ENCODE data around the gene AQP3. TPM values are rescaled to one million over a fixed set of nuclear protein-coding genes. Genes with fewer than 3 reads are reported as not detected.
"Not testable (repeated sequence)": the region's sequence is repeated elsewhere in the genome, so short reads cannot be mapped to it uniquely, and the experiment has no call there.

AQP3 gene
- total RNA-seq (10 to 100 TPM; 15.9 to 77.5 (median 20.2) TPM), polyA plus RNA-seq (18.7 TPM)
- long read RNA-seq, donor 1, transcript AQP3-201 (6 exons, 1,871 nt), result major isoform, 11 of 12 reads
- long read RNA-seq, donor 1, partial matches to known transcripts, result 0 of 12 reads
- long read RNA-seq, donor 1, other reads (novel, unspliced or antisense), result 1 of 12 reads
- long read RNA-seq, donor 2, transcript AQP3-201 (6 exons, 1,871 nt), result major isoform, 20 of 21 reads
- long read RNA-seq, donor 2, partial matches to known transcripts, result 1 of 21 reads
- long read RNA-seq, donor 2, other reads (novel, unspliced or antisense), result 0 of 21 reads
- long read RNA-seq, donor 3, transcript AQP3-205 (3 exons, 898 nt), result minor isoform, 24 of 292 reads
- long read RNA-seq, donor 3, transcript AQP3-201 (6 exons, 1,871 nt), result major isoform, 240 of 292 reads
- long read RNA-seq, donor 3, partial matches to known transcripts, result 17 of 292 reads
- long read RNA-seq, donor 3, other reads (novel, unspliced or antisense), result 11 of 292 reads
- long read RNA-seq, donor 4, transcript AQP3-201 (6 exons, 1,871 nt), result major isoform, 17 of 19 reads
- long read RNA-seq, donor 4, partial matches to known transcripts, result 2 of 19 reads
- long read RNA-seq, donor 4, other reads (novel, unspliced or antisense), result 0 of 19 reads

GRCh38 chr9:33446946-33447798 is at the start of gene AQP3:
AQP3 (minus strand) TSS chr9:33447593; CDS start chr9:33447530, 63 bp downstream.
- intact Hi-C loops (cut with DNase I), result no loop called here
- ATAC-seq (peak; percentile 88 to 91), DNase-seq (peak; percentile 72 to 89 (median 86))
- H3K4me1 ChIP-seq (ENCODE audit: control insufficient read depth, insufficient read depth, low read length), result peaks cover 6% of the 10 kb centered on the region
- H3K27me3 ChIP-seq (ENCODE audit: control insufficient read depth, insufficient read depth), result no peaks in the 10 kb centered on the region
- no peaks in the 10 kb centered on the region for H3K9me3 ChIP-seq (ENCODE audit: control insufficient read depth, low read length)
- H3K4me3 ChIP-seq (ENCODE audit: low read length), result peak within 1 kb of the TSS; percentile 25
- peak within 1 kb of the TSS; percentile 4 for H3K27ac ChIP-seq (ENCODE audit: low read length)
- WGBS, result 1% methylated on average over 50 of the region's 50 CpGs

- not testable (repeated sequence) for H3K27ac ChIP-seq (ENCODE audit: low read length); H3K27me3 ChIP-seq (ENCODE audit: control insufficient read depth, insufficient read depth); ATAC-seq
Measured at GRCh38 chr9:33493819-33494218, 46.4 kb upstream of the AQP3 start.

GRCh38 chr9:33489066-33489465 is 41.7 kb upstream of the AQP3 start:
- DNase-seq (no peak), ATAC-seq (no peak)
- 71% methylated on average over 2 of the region's 2 CpGs for WGBS
- no peaks in the 10 kb centered on the region for H3K4me1 ChIP-seq (ENCODE audit: control insufficient read depth, insufficient read depth, low read length)
- intact Hi-C loops (cut with DNase I), result no loop called here
- no peaks in the 10 kb centered on the region for H3K27me3 ChIP-seq (ENCODE audit: control insufficient read depth, insufficient read depth)
- no peak overlapping the region for H3K27ac ChIP-seq (ENCODE audit: low read length)
- H3K4me3 ChIP-seq (ENCODE audit: low read length), result no peak overlapping the region
- H3K9me3 ChIP-seq (ENCODE audit: control insufficient read depth, low read length), result no peaks in the 10 kb centered on the region

More at GRCh38 chr9:33493819-33494218, 46.4 kb upstream of the AQP3 start:
- H3K4me1 ChIP-seq (ENCODE audit: control insufficient read depth, insufficient read depth, low read length); H3K9me3 ChIP-seq (ENCODE audit: control insufficient read depth, low read length); H3K4me3 ChIP-seq (ENCODE audit: low read length); DNase-seq; intact Hi-C loops (cut with DNase I): not testable (repeated sequence)
- WGBS, result 55% methylated on average over 2 of the region's 2 CpGs

GRCh38 chr9:33485312-33485711 is 37.9 kb upstream of the AQP3 start:
- H3K9me3 ChIP-seq (ENCODE audit: control insufficient read depth, low read length); H3K27ac ChIP-seq (ENCODE audit: low read length); intact Hi-C loops (cut with DNase I); ATAC-seq; DNase-seq; H3K27me3 ChIP-seq (ENCODE audit: control insufficient read depth, insufficient read depth); H3K4me3 ChIP-seq (ENCODE audit: low read length); H3K4me1 ChIP-seq (ENCODE audit: control insufficient read depth, insufficient read depth, low read length): not testable (repeated sequence)

GRCh38 chr9:33480976-33481375 is 33.6 kb upstream of the AQP3 start:
- intact Hi-C loops (cut with DNase I), result no loop called here

GRCh38 chr9:33480106-33480505 is 32.7 kb upstream of the AQP3 start:
- H3K4me1 ChIP-seq (ENCODE audit: control insufficient read depth, insufficient read depth, low read length), result no peaks in the 10 kb centered on the region
- H3K27me3 ChIP-seq (ENCODE audit: control insufficient read depth, insufficient read depth), result no peaks in the 10 kb centered on the region
- no peak overlapping the region for H3K27ac ChIP-seq (ENCODE audit: low read length)
- DNase-seq (no peak), ATAC-seq (no peak)
- H3K9me3 ChIP-seq (ENCODE audit: control insufficient read depth, low read length), result no peaks in the 10 kb centered on the region
- intact Hi-C loops (cut with DNase I), result no loop called here
- H3K4me3 ChIP-seq (ENCODE audit: low read length), result no peak overlapping the region
- WGBS, result 47% methylated on average over 2 of the region's 2 CpGs

More at GRCh38 chr9:33480976-33481375, 33.6 kb upstream of the AQP3 start:
- no peak overlapping the region for H3K4me3 ChIP-seq (ENCODE audit: low read length)
- no peak overlapping the region for H3K27ac ChIP-seq (ENCODE audit: low read length)
- H3K27me3 ChIP-seq (ENCODE audit: control insufficient read depth, insufficient read depth), result no peaks in the 10 kb centered on the region
- DNase-seq, result no peak
- H3K4me1 ChIP-seq (ENCODE audit: control insufficient read depth, insufficient read depth, low read length), result no peaks in the 10 kb centered on the region
- H3K9me3 ChIP-seq (ENCODE audit: control insufficient read depth, low read length), result no peaks in the 10 kb centered on the region
- ATAC-seq, result no peak
- whole genome bisulfite sequencing, result 96% methylated on average over 6 of the region's 6 CpGs

GRCh38 chr9:33476503-33476902 is 29.1 kb upstream of the AQP3 start:
- 95% methylated on average over 10 of the region's 10 CpGs for WGBS
- DNase-seq, result no peak
- Histone ChIP-seq H3K27me3 (ENCODE audit: control insufficient read depth, insufficient read depth) (no peaks in the 10 kb centered on the region), H3K4me3 (ENCODE audit: low read length) (no peak overlapping the region), H3K9me3 (ENCODE audit: control insufficient read depth, low read length) (no peaks in the 10 kb centered on the region), H3K4me1 (ENCODE audit: control insufficient read depth, insufficient read depth, low read length) (no peaks in the 10 kb centered on the region), H3K27ac (ENCODE audit: low read length) (no peak overlapping the region)
- intact Hi-C loops (cut with DNase I), result loop anchor here in 1 of 4 donors (10.0 kb wide), 1 partner anchor 122 kb away; no protein-coding TSS in a partner anchor
- no peak for ATAC-seq

GRCh38 chr9:33475357-33475756 is 28.0 kb upstream of the AQP3 start:
- no peak overlapping the region for H3K4me3 ChIP-seq (ENCODE audit: low read length)
- intact Hi-C loops (cut with DNase I), result loop anchor here in 1 of 4 donors (10.0 kb wide), 1 partner anchor 121 kb away; no protein-coding TSS in a partner anchor
- H3K27ac ChIP-seq (ENCODE audit: low read length), result no peak overlapping the region
- ATAC-seq (no peak), DNase-seq (no peak)
- no peaks in the 10 kb centered on the region for H3K9me3 ChIP-seq (ENCODE audit: control insufficient read depth, low read length)
- H3K4me1 ChIP-seq (ENCODE audit: control insufficient read depth, insufficient read depth, low read length), result no peaks in the 10 kb centered on the region
- WGBS, result 97% methylated on average over 1 of the region's 1 CpG
- no peaks in the 10 kb centered on the region for H3K27me3 ChIP-seq (ENCODE audit: control insufficient read depth, insufficient read depth)

- intact Hi-C loops (cut with DNase I), result loop anchor here in 2 of 4 donors (5.0 to 10.0 kb wide), 2 partner anchors 39 to 119 kb away; no protein-coding TSS in a partner anchor
- H3K4me1 ChIP-seq (ENCODE audit: control insufficient read depth, insufficient read depth, low read length), result no peaks in the 10 kb centered on the region
- H3K4me3 ChIP-seq (ENCODE audit: low read length), result peak within 1 kb of the TSS; percentile 71
- peak within 1 kb of the TSS; percentile 44 for H3K27ac ChIP-seq (ENCODE audit: low read length)
- ATAC-seq (peak; percentile 100), DNase-seq (peak; percentile 98 to 99 (median 99))
- under 1% methylated on average over 32 of the region's 32 CpGs for WGBS
- H3K9me3 ChIP-seq (ENCODE audit: control insufficient read depth, low read length), result no peaks in the 10 kb centered on the region
- no peaks in the 10 kb centered on the region for H3K27me3 ChIP-seq (ENCODE audit: control insufficient read depth, insufficient read depth)
Measured at GRCh38 chr9:33473643-33474352, 26.4 kb upstream of the AQP3 start, which contains the start of gene NOL6. NOL6 (minus strand) TSS chr9:33473924; CDS start chr9:33473842, 82 bp downstream.

Measured in right cardiac atrium (tissue), 5 donors.